Frontal cortex (tissue), 4 donors: ENCODE data around the gene CTTNBP2NL. TPM values are rescaled to one million over a fixed set of nuclear protein-coding genes. Genes with fewer than 3 reads are reported as not detected.
"Not testable (repeated sequence)": the region's sequence is repeated elsewhere in the genome, so short reads cannot be mapped to it uniquely, and the experiment has no call there.

Experiments
- DNase-seq, 2 donors: peaks; one replicate each; pipeline ENCODE4 v3.0.0; 2012; ENCODE audit warnings: low spot score in 2 of 2
- FAIRE-seq: peaks from 2 replicates; lab custom pipeline; 2012; peaks lifted over from hg19 to GRCh38; lab: Jason Lieb, UNC
- total RNA-seq: library from RNA; depleted of rRNA; stranded (reverse); fragments of >200 nt; gene quantifications from one replicate; pipeline ENCODE4 v1.2.3, GENCODE V29; 2014
- donor health status: control.
- donor health status: control.
- donor health status: control.

Gene CTTNBP2NL
- total RNA-seq, 1 donor from 2014 or later = 22.8 TPM

- no peak for FAIRE-seq
- DNase-seq = no peak
Measured at GRCh38 chr1:112409414-112409813, 13.4 kb downstream of the CTTNBP2NL start.

- FAIRE-seq (no peak), DNase-seq (no peak)
Measured at GRCh38 chr1:112410673-112411072, 14.7 kb downstream of the CTTNBP2NL start.

GRCh38 chr1:112417271-112417670, 21.3 kb downstream of the CTTNBP2NL start:
- no peak for FAIRE-seq
- no peak for DNase-seq

- DNase-seq (no peak), FAIRE-seq (no peak)
Measured at GRCh38 chr1:112418099-112418892, 22.3 kb downstream of the CTTNBP2NL start.

GRCh38 chr1:112423207-112423606, 27.2 kb downstream of the CTTNBP2NL start:
- FAIRE-seq = peak; percentile 64
- no peak for DNase-seq

- DNase-seq, FAIRE-seq: not testable (repeated sequence)
Measured at GRCh38 chr1:112423666-112424065, 27.7 kb downstream of the CTTNBP2NL start.

- FAIRE-seq (no peak), DNase-seq (no peak)
Measured at GRCh38 chr1:112429749-112430148, 33.7 kb downstream of the CTTNBP2NL start.

- DNase-seq = no peak
- no peak for FAIRE-seq
Measured at GRCh38 chr1:112431038-112431437, 35.0 kb downstream of the CTTNBP2NL start.

- no peak for FAIRE-seq
- no peak for DNase-seq
Measured at GRCh38 chr1:112435448-112435847, 39.4 kb downstream of the CTTNBP2NL start.

- no peak for DNase-seq
Measured at GRCh38 chr1:112436384-112437156, 40.6 kb downstream of the CTTNBP2NL start.

GRCh38 chr1:112438156-112438555, 42.1 kb downstream of the CTTNBP2NL start:
- FAIRE-seq = not testable (repeated sequence)

More at GRCh38 chr1:112436384-112437156, 40.6 kb downstream of the CTTNBP2NL start:
- no peak for FAIRE-seq

GRCh38 chr1:112439592-112439991, 43.6 kb downstream of the CTTNBP2NL start:
- DNase-seq (no peak), FAIRE-seq (no peak)

More at GRCh38 chr1:112438156-112438555, 42.1 kb downstream of the CTTNBP2NL start:
- DNase-seq = not testable (repeated sequence)

GRCh38 chr1:112440574-112440973, 44.6 kb downstream of the CTTNBP2NL start:
- FAIRE-seq = no peak
- DNase-seq = no peak

- FAIRE-seq (no peak), DNase-seq (no peak)
Measured at GRCh38 chr1:112444269-112444668, 48.3 kb downstream of the CTTNBP2NL start.

GRCh38 chr1:112445596-112445995, 49.6 kb downstream of the CTTNBP2NL start:
- no peak for DNase-seq
- FAIRE-seq = no peak

- DNase-seq (no peak), FAIRE-seq (no peak)
Measured at GRCh38 chr1:112446411-112446810, 50.4 kb downstream of the CTTNBP2NL start.

- FAIRE-seq (no peak), DNase-seq (no peak)
Measured at GRCh38 chr1:112448904-112449629, 53.1 kb downstream of the CTTNBP2NL start.

GRCh38 chr1:112449630-112449983, 53.6 kb downstream of the CTTNBP2NL start:
- no peak for FAIRE-seq
- no peak for DNase-seq

GRCh38 chr1:112450773-112451172, 54.8 kb downstream of the CTTNBP2NL start:
- DNase-seq = no peak

GRCh38 chr1:112451301-112451700, 55.3 kb downstream of the CTTNBP2NL start:
- not testable (repeated sequence) for DNase-seq, FAIRE-seq

More at GRCh38 chr1:112450773-112451172, 54.8 kb downstream of the CTTNBP2NL start:
- FAIRE-seq = no peak
